OCI-M1 (cell line): ENCODE measurements around the gene RNF208.
"Not testable (repeated sequence)": the region's sequence is repeated elsewhere in the genome, so short reads cannot be mapped to it uniquely, and the experiment has no call there.

Source experiments
- DNase-seq: peaks from one replicate; lab custom pipeline; 2025; lab: John Stamatoyannopoulos, UW

The RNF208 gene

DNA sequence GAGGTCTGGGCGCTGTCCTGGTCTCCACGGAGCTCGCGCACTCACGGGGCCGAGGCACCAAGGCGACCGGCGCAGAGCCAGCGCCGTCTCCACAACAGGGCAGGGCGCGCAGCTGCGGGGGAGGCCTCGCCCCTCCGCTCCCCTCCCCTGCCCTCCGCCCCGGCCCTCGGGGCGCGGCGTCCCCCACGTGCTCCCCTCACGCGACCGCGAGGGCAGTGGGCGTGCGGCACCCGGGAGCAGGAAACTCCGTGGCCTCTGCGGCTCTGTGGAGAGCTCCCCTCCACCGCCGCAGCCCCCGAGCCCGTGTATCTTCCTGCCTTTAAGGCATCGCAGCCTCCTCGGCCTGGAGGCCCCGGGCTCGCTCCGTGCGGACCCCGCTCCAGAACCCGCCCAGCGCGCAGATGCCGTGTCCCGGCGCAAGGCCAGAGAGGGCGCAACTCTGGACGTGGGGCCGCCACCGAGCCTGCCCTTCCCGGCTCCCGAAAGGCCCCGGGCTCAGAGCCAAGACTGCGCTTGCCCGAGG is 18.3 kb upstream of the RNF208 start:
- DNase-seq = peak; percentile 87

DNA sequence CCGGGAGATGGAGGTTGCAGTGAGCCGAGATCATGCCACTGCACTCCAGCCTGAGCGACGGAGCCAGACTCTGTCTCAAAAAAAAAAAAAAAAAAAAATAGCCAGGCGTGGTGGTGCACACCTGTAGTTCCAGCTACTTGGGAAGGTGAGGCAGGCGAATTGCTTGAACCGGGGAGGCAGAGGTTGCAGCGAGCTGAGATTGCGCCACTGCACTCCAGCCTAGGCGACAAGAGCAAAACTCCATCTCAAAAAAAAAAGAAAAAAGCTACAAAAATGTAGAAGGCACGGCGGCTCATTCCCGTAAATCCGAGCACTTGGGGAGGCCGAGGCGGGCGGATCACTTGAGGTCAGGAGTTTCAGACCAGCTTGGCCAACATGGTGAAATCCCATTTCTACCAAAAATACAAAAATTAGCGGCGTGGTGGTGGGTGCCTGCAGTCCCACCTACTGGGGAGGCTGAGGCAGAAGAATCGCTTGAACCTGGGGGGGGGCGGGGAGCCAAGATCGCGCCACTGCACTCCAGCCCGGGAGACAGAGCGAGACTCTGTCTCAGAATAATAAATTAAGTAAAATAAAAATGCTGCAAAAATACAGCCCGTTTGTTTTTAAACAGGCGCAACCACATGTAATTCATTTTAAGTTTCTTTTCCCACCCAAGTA is 17.6 kb upstream of the RNF208 start:
- DNase-seq = not testable (repeated sequence)

DNA sequence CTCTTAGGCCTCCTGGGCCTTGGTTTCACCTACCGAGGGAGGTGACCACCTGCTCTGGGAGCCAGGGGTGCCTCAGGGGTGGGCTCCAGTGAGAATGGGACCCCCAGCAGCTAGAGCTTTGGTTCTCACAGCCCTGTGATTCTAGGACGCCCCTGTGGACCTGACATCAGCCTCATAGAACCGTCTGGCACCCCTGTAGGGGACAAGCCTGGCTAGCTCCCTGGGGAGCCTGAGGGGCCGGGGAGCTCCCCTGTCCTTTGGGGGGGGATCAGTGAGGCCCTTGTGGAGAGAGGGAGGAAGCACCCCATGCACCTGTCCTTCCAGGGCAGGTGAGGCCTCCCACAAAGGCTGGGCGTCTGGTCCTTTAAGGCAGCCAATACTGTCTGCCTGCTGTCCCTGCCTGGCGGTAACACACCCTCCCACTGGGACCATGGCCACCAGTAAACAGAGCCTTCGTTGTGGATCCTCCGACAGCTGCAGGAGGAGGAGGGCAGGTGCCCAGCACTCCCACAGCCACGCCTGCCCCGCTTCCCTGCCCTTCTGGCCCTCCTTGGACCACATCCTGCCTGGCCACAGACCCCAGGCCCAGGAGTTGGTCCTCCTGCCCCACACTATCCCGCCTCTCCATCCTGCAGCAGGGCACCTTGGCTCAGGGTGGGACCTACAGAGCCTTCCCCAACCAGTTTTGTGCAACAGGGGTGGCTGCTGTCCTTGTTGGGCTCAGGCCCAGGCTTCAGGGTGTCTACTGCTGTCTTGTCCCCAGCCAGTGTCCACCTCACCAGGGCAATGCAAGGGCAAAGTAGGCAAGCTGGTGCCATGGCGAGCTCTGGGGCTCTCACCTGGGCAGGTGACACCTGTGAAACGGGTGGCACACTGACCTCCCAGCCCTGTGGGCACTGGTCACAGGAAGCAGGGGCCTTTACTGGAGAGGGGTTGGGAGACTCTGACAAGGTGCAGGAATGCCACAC is 16.0 kb upstream of the RNF208 start:
- no peak for DNase-seq

GRCh38 chr9:137236936-137237421 is 14.9 kb upstream of the RNF208 start:
- no peak for DNase-seq

DNA sequence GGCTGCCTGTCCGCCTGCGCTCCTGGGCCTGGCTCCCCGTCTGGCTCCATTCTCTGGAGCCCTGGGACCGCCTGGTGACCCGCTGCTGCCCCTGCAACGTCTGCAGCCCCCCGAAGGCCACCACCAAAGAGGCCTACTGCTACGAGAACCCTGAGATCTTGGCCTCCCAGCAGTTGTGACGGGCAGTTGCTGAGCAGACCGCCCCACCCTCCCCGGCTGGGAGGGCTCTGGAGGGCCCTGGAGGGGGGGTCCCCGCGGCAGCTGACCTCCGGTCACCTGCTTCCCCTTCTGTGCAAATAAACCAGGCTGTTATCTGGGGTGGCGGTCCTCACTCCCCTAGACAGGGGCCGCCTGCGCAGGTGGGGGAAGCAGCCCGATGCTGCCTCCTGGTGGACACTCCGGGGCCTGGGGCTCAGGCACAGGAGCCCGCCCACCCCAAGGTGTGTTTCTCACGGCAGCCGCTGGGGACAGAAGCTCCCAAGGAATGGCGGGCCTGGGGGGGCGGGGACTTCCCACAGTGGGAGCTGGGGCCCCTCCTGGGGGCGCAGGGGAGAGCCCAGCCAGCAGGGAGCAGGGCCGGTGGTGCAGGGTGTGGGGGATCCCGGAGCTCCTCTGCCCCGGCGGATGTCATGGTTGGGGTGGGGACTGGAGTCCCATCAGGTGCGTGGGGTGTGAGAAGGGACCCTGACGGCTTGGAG is 14.3 kb upstream of the RNF208 start:
- DNase-seq = peak; percentile 92

- DNase-seq = no peak
Measured at GRCh38 chr9:137235424-137236237, 13.6 kb upstream of the RNF208 start.

DNA sequence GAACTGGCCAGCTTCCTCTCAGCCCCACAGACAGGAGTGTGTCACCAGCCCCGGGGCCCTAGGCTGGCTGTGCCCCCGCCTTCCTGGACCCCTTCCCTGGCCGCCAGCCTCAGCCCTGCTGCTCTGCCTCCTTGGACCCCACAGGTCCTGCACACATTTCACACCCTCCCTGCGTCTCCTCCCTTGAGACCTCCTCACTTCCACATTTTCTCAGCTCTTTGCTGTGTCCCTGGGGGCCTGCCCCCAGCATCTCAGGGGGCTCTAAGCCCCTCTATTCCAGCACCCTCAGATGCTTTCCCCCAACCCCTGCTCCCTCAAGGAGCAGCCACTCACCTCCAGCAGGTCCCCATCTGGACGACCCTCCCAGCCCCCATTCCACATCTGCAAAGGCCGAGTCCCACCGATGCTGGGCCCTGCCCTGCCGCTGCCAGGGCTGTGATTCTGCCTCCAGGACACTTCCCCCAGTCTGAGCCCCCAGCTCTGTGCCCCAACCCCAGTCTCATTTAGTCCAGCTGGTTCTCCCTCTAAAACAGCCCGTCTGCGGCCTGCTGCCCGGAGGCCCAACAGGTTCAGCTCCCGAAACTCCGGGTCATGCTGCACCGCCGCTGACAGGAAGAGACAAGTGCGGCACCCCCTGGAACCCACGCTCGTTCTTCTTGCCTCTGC is 12.9 kb upstream of the RNF208 start:
- no peak for DNase-seq

DNA sequence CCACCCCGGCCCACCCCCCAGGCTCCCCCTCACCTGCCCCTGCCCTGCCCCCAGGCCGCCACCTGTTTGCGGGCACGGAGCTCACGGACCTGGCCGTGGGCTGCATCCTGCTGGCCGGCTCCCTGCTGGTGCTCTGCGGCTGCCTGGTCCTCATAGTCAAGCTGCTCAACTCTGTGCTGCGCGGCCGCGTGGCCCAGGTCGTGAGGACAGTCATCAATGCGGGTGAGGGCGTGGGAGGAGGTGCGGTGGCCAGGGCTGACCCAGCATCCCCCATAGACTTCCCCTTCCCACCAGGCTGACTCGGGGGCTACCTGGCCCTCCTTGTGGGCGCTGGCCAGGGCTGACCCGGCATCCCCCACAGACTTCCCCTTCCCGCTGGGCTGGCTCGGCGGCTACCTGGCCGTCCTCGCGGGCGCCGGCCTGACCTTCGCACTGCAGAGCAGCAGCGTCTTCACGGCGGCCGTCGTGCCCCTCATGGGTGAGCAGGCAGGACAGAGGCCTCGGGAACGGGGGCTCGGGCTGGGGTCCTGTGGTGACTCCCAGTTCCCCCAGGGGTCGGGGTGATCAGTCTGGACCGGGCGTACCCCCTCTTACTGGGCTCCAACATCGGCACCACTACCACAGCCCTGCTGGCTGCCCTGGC is 12.1 kb upstream of the RNF208 start:
- no peak for DNase-seq

DNA sequence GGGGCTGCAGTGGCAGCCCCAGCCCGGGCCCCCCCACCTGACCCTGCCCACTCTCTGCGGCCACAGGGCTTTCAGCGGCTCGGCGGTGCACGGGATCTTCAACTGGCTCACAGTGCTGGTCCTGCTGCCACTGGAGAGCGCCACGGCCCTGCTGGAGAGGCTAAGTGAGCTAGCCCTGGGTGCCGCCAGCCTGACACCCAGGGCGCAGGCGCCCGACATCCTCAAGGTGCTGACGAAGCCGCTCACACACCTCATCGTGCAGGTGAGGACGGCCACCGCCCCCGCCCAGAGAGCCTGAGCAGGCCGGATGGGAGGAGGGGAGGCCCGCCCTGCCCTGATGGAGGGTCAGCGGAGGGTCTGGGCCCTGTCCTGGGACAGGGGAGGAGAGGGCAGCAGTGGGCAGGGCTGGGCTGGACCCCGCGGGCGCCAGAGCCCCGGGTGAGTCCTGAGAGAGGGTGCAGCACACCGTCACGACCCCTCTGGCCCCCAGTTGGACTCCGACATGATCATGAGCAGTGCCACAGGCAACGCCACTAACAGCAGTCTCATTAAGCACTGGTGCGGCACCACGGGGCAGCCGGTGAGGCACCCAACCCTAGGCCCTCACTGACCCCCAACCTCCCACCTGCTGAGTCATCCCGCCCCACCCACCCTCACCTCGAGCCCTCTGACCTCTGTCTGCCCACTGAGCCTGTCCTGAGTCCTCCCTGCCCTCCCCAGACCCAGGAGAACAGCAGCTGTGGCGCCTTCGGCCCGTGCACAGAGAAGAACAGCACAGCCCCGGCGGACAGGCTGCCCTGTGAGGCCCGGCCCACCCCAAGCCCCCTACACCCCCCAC is 11.3 kb upstream of the RNF208 start:
- no peak for DNase-seq

DNA sequence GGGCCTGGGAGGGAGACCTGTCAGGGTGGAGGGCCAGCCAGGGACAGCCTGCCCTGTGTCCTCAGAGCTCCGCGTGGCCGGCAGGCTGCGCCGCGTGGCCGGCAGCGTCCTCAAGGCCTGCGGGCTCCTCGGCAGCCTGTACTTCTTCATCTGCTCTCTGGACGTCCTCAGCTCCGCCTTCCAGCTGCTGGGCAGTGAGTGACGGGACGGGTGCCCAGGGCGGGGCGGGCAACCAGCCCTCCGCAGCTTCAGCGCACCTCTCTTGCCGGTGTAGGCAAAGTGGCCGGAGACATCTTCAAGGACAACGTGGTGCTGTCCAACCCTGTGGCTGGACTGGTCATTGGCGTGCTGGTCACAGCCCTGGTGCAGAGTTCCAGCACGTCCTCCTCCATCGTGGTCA is 10.5 kb upstream of the RNF208 start:
- DNase-seq = no peak

GRCh38 chr9:137232101-137232500 is 10.1 kb upstream of the RNF208 start:
- no peak for DNase-seq

- no peak for DNase-seq
Measured at GRCh38 chr9:137231372-137232039, 9.5 kb upstream of the RNF208 start.

DNA sequence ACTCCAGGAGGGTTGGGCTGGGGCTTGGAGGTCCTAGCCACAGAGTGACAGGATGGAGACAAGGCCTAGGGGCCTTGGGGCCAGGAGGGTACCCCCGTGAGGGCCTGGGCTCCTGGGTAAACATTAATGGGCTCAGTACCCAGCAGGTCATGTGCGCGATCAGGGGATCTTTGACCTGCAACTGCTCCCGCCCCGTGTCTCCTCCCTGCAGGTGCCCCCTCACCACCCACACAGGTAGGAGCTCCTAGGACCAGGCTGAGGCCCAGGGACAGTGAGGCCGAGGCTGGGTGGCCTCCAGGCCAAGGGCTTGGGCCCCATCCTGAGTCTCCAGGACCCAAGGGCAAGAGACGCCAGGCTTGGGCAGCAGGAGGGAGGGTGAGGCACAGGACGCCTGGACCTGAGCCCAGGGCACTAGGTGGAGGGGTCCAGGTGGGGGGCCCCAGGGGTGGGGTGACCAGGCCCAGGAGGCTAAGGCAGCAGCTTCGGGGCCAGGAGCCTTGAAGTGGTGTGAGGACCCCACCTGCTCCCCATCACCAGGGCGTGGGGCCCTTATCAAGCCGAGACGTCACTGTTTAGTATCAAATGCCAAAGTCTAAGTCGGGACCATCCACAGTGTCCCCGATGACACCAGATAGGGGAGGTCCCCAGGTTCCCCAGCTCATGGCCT is 8.8 kb upstream of the RNF208 start, which contains the start of gene SLC34A3:
Gene SLC34A3 (plus strand): TSS at position 197 of the 667 bp plus-strand sequence. CDS start 802 bp downstream, outside the sequence.
- DNase-seq = no peak

DNA sequence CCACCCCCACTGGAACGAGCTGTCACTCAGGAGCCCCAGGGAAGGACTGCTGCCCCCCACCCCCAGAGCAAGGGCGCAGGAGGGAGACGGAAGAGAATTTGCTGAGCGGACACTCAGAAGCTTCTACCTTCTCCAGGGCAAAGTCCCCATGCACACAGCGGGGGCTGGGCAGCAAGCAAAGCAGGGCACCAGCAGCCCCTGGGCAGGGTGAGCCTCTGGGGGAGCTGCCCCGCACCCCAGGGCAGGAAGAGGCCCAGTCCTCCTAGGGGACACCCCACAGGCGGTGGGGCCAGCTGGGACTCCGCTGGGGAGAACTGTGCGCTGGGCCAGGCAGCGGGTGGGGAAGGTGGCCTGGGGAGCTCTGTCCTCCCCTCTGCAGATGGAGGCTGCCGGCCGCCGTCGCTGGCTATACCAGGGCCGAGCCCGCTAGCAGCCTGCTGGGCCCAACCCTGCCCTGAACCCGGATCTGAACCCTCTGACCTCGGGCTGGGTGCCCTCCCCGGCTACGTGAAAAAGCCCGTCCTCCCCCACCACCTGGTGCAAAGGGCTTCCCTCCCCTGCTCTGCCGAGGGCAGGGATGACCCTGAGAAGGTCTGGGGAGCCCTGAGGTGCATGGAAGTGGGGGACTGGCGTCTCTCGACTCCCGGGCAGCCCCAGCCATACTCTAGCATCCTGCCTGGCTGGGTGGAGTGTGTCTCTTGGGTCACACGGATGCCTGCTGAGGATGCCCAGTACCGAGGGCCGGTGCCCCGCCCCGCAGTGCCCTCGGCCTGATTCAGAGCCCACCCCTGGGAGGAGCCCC is 8.1 kb upstream of the RNF208 start:
- no peak for DNase-seq

- DNase-seq = no peak
Measured at GRCh38 chr9:137228968-137229896, 7.2 kb upstream of the RNF208 start.

DNA sequence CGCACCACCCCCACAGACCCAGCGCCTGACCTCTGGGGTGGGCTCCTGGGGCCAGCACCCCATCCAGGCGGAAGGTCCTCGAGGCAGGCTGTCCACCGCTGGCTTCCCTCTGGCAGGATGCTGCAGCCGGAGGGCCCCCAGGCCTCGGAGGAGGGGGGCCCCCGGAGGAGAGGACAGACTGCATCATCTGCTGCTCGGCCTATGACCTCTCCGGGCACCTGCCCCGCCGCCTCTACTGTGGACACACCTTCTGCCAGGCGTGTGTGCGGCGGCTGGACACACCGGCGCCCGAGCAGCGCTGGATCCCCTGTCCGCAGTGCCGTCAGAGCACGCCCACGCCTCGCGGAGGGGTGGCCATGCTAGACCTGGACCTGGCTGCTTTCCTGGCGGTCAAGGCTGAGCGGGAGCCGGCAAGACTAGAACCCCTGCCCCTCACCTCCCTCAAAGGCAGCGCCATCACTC is 6.5 kb upstream of the RNF208 start:
- DNase-seq = no peak
